Endothelial cell of umbilical vein (primary cell): ENCODE data around the gene LGR4. TPM values are rescaled to one million over a fixed set of nuclear protein-coding genes. Genes with fewer than 3 reads are reported as not detected.

Experiments used
- BruUV-seq: library from RNA; stranded (reverse); fragments of 400-500 nt; replicated peaks from 2 replicates; lab custom pipeline; 2021; lab: Mats Ljungman, UMichigan
- CTCF ChIA-PET: fragments of 300-600, 350-600 bp; sonication (Branson Sonifier 250); formaldehyde crosslinking; loops from one replicate; lab custom pipeline; 2021; ENCODE audit warnings: antibody characterized with exemption, inconsistent platforms; lab: Charles Lee
- POLR2A ChIA-PET: fragments of 300-600, 350-600 bp; sonication (Branson Sonifier 250); formaldehyde crosslinking; loops from one replicate; lab custom pipeline; 2021; ENCODE audit warnings: antibody characterized with exemption, inconsistent platforms; lab: Charles Lee
- DNase-seq: peaks from one replicate; pipeline ENCODE4 v3.0.0-alpha.2; 2011; ENCODE audit warnings: low read depth, low spot score
- FAIRE-seq: peaks from 2 replicates; lab custom pipeline; 2011; peaks lifted over from hg19 to GRCh38; lab: Jason Lieb, UNC
- H2AFZ ChIP-seq: 2 replicates; pipeline ENCODE4 v1.6.0; 2012; ENCODE audit warnings: low read depth, low read length, control low read depth, inconsistent platforms
- H3K27ac ChIP-seq: 2 replicates; pipeline ENCODE4 v1.5.1; 2011; ENCODE audit warnings: low read depth, mild to moderate bottlenecking, control low read depth, low read length, moderate library complexity; ENCODE audit not compliant: insufficient read depth
- H3K27me3 ChIP-seq, 2 experiments: 2 replicates each; pipeline versions ENCODE4 v1.6.0 to v1.6.1; 2011; ENCODE audit warnings: low read length in 2 of 2, mixed read lengths in 1 of 2; ENCODE audit not compliant: control insufficient read depth in 2 of 2, insufficient read depth in 2 of 2
- H3K36me3 ChIP-seq, 2 experiments: 2 replicates in 1 of 2; 3 replicates in 1 of 2; pipeline ENCODE4 v1.5.1; 2011; ENCODE audit warnings: low read length in 2 of 2, mild to moderate bottlenecking in 1 of 2, moderate library complexity in 1 of 2; ENCODE audit not compliant: control insufficient read depth in 2 of 2, insufficient read depth in 2 of 2; ENCODE audit errors: extremely low read depth in 1 of 2
- H3K4me1 ChIP-seq: 3 replicates; pipeline ENCODE4 v1.5.1; 2011; ENCODE audit warnings: mild to moderate bottlenecking, low read length; ENCODE audit not compliant: control insufficient read depth, insufficient read depth; ENCODE audit errors: extremely low read depth
- H3K4me2 ChIP-seq: 2 replicates; pipeline ENCODE4 v1.6.1; 2011; ENCODE audit warnings: low read length, control low read depth, mixed read lengths; ENCODE audit not compliant: insufficient read depth
- H3K4me3 ChIP-seq, 3 experiments: fragments of 200-600 bp in 1 of 3; sonication (generic), shearing (Covaris generic) in 1 of 3; replicated peaks in 1 of 3; 2 replicates each; pipeline ENCODE4 v1.5.1; 2011 to 2016; ENCODE audit warnings: control low read depth in 3 of 3, low read length in 3 of 3, mild to moderate bottlenecking in 2 of 3, inconsistent platforms in 1 of 3, low read depth in 1 of 3, moderate library complexity in 1 of 3; ENCODE audit not compliant: insufficient read depth in 1 of 3
- H3K79me2 ChIP-seq: 2 replicates; pipeline ENCODE4 v1.6.0; 2012; ENCODE audit warnings: low read length, inconsistent platforms; ENCODE audit not compliant: control insufficient read depth, insufficient read depth
- H3K9ac ChIP-seq: replicated peaks from 2 replicates; pipeline ENCODE3; 2011; ENCODE audit warnings: low read length, control low read depth; ENCODE audit not compliant: insufficient read depth; ENCODE audit errors: extremely low read depth
- H3K9me1 ChIP-seq: replicated peaks from 3 replicates; pipeline ENCODE4 v1.6.0; 2011; ENCODE audit warnings: mild to moderate bottlenecking, low read length; ENCODE audit not compliant: control insufficient read depth, insufficient read depth; ENCODE audit errors: extremely low read depth
- H3K9me3 ChIP-seq: replicated peaks from 2 replicates; pipeline ENCODE4 v1.5.1; 2012; ENCODE audit warnings: low read length, inconsistent platforms; ENCODE audit not compliant: control insufficient read depth, insufficient read depth
- H4K20me1 ChIP-seq: replicated peaks from 2 replicates; pipeline ENCODE3; 2011; ENCODE audit warnings: mild to moderate bottlenecking, low read length; ENCODE audit not compliant: control insufficient read depth, insufficient read depth; ENCODE audit errors: extremely low read depth
- EZH2 ChIP-seq: IDR thresholded peaks from 2 replicates; pipeline ENCODE4 v1.6.1; 2012; ENCODE audit warnings: borderline replicate concordance, low read depth, mild to moderate bottlenecking, moderate library complexity, low read length, inconsistent platforms; ENCODE audit not compliant: severe bottlenecking
- FOS ChIP-seq: IDR thresholded peaks from 2 replicates; pipeline ENCODE4 v1.6.1; 2011; ENCODE audit warnings: mild to moderate bottlenecking, low read length, moderate library complexity, borderline replicate concordance; ENCODE audit not compliant: insufficient read depth
- GATA2 ChIP-seq: IDR thresholded peaks from 2 replicates; pipeline ENCODE4 v1.7.0; 2011; ENCODE audit warnings: low read depth, mild to moderate bottlenecking, moderate library complexity, mixed read lengths, low read length; ENCODE audit not compliant: insufficient read length, insufficient read depth
- JUN ChIP-seq: IDR thresholded peaks from 2 replicates; pipeline ENCODE4 v1.6.1; 2011; ENCODE audit warnings: borderline replicate concordance, low read depth; ENCODE audit not compliant: insufficient read length, insufficient read depth
- MYC ChIP-seq: IDR thresholded peaks from one replicate; pipeline ENCODE4 v1.6.1; 2011; ENCODE audit warnings: mild to moderate bottlenecking, low read depth, low read length
- POLR2A ChIP-seq: IDR thresholded peaks from 2 replicates; pipeline ENCODE4 v1.6.1; 2012; ENCODE audit warnings: low read depth, mild to moderate bottlenecking, control low read depth, low read length
- POLR2AphosphoS5 ChIP-seq: IDR thresholded peaks from 2 replicates; pipeline ENCODE4 v1.6.1; 2012; ENCODE audit warnings: low read depth, mild to moderate bottlenecking, control low read depth, low read length, moderate library complexity; ENCODE audit not compliant: insufficient read depth
- dilution Hi-C: fragments of 300-500 bp; cut with MboI; formaldehyde crosslinking; loops from one replicate; pipeline ENCODE4 v1.15.0; 2019; ENCODE audit warnings: low sequenced_read_pairs; ENCODE audit not compliant: extremely low pct_ligation_motif_present
- intact Hi-C: fragments of 100-400 bp; cut with micrococcal nuclease; formaldehyde crosslinking; loops from one replicate; pipeline ENCODE4 v1.10.0; 2022
- polyA plus RNA-seq, 4 experiments: library from polyadenylated mRNA; depleted of rRNA in 3 of 4; stranded (reverse) in 3 of 4; unstranded in 1 of 4; fragments of >200 nt; gene quantifications; 2 replicates each; pipeline versions ENCODE4 v1.2.1 to v1.2.3, GENCODE V29; 2011 to 2012; ENCODE audit warnings: missing spikeins in 1 of 4
- total RNA-seq: library from RNA; stranded (reverse); gene quantifications from 2 replicates; pipeline ENCODE4 v1.2.3, GENCODE V29; 2021
- TF ChIP-seq, protein P1 (sequence below): IDR thresholded peaks from 2 replicates; pipeline ENCODE4 v1.6.1; 2011; ENCODE audit not compliant: insufficient read depth, insufficient read length
- TF ChIP-seq, protein P2 (sequence below), 2 donors: IDR thresholded peaks; 1 replicate in 1 of 2; 2 replicates in 1 of 2; pipeline ENCODE4 v1.5.1; 2011; ENCODE audit warnings: low read length in 2 of 2, mild to moderate bottlenecking in 2 of 2, moderate library complexity in 2 of 2, control low read depth in 1 of 2, inconsistent platforms in 1 of 2, low read depth in 1 of 2; ENCODE audit not compliant: insufficient read depth in 1 of 2; ENCODE audit errors: extremely low read depth in 1 of 2

The LGR4 gene
- total and polyA plus RNA-seq, 2 donors (not counting 3 experiments of a cell fraction or from before 2014, with no cell fraction given) = 1.3 to 3.1 TPM

GRCh38 chr11:27409742-27410141, 62.8 kb downstream of the LGR4 start:
- H4K20me1 ChIP-seq = no peaks in the 10 kb centered on the region
- intact Hi-C loops (no loop called here), dilution Hi-C loops (no loop called here)
- H3K4me1 ChIP-seq = no peaks in the 10 kb centered on the region
- H3K36me3 ChIP-seq = no peaks in the 10 kb centered on the region
- ChIA-PET CTCF (interaction anchor here (0.8 kb wide), 1 partner anchor 17 kb away, joined by 3 read pairs; no protein-coding TSS in a partner anchor), POLR2A (no interaction called here)
- no peak overlapping the region for H3K27ac ChIP-seq
- TF ChIP-seq, protein P1, sequence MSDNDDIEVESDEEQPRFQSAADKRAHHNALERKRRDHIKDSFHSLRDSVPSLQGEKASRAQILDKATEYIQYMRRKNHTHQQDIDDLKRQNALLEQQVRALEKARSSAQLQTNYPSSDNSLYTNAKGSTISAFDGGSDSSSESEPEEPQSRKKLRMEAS = no peak
- TF ChIP-seq, protein P2, sequence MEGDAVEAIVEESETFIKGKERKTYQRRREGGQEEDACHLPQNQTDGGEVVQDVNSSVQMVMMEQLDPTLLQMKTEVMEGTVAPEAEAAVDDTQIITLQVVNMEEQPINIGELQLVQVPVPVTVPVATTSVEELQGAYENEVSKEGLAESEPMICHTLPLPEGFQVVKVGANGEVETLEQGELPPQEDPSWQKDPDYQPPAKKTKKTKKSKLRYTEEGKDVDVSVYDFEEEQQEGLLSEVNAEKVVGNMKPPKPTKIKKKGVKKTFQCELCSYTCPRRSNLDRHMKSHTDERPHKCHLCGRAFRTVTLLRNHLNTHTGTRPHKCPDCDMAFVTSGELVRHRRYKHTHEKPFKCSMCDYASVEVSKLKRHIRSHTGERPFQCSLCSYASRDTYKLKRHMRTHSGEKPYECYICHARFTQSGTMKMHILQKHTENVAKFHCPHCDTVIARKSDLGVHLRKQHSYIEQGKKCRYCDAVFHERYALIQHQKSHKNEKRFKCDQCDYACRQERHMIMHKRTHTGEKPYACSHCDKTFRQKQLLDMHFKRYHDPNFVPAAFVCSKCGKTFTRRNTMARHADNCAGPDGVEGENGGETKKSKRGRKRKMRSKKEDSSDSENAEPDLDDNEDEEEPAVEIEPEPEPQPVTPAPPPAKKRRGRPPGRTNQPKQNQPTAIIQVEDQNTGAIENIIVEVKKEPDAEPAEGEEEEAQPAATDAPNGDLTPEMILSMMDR (IDR thresholded peaks at IDR 0.05; ENCODE audit: extremely low read depth in 1 of 2, insufficient read depth in 1 of 2, low read depth in 1 of 2, low read length in 2 of 2) = no peak
- TF ChIP-seq GATA2 = no peak
- no peak for TF ChIP-seq POLR2AphosphoS5
- TF ChIP-seq EZH2 = no peak
- TF ChIP-seq JUN = no peak
- no peak for TF ChIP-seq MYC
- no peak for TF ChIP-seq POLR2A
- no peak for TF ChIP-seq FOS
- H3K4me3 ChIP-seq = no peak overlapping the region
- no peaks in the 10 kb centered on the region for H3K79me2 ChIP-seq
- H3K4me2 ChIP-seq = no peak overlapping the region
- DNase-seq = no peak
- no peak overlapping the region for H2AFZ ChIP-seq
- no peak overlapping the region for H3K9ac ChIP-seq
- peaks cover 0 to 3% of the 10 kb centered on the region in 2 experiments for H3K27me3 ChIP-seq
- H3K9me3 ChIP-seq = no peaks in the 10 kb centered on the region
- no peaks in the 10 kb centered on the region for H3K9me1 ChIP-seq
- no TSS peak for BruUV-seq
- FAIRE-seq = no peak
